ENCODE measurements around the gene DICER1. TPM values are rescaled to one million over a fixed set of nuclear protein-coding genes. Genes with fewer than 3 reads are reported as not detected.

The DICER1 gene
- total and polyA plus RNA-seq, 2 donors, result 15.4 to 146 TPM

GRCh38 chr14:95097385-95097784, 59.9 kb downstream of the DICER1 start:
- DNase-seq (ENCODE audit: extremely low spot score), result no peak
- Histone ChIP-seq H3K27ac (ENCODE audit: low read depth) (no peak overlapping the region), H3K36me3 (ENCODE audit: insufficient read depth) (peaks cover 6% of the 10 kb centered on the region), H3K4me1 (ENCODE audit: insufficient read depth) (no peaks in the 10 kb centered on the region), H3K4me3 (ENCODE audit: low read depth, low read length) (no peak overlapping the region)
- 78% methylated on average over 2 of the region's 2 CpGs for WGBS

GRCh38 chr14:95096476-95096875, 60.9 kb downstream of the DICER1 start:
- WGBS, result 73% methylated on average over 4 of the region's 4 CpGs
- H3K4me1 ChIP-seq (ENCODE audit: insufficient read depth), result no peaks in the 10 kb centered on the region
- H3K36me3 ChIP-seq (ENCODE audit: insufficient read depth), result peaks cover 6% of the 10 kb centered on the region
- no peak overlapping the region for H3K27ac ChIP-seq (ENCODE audit: low read depth)
- no peak for DNase-seq (ENCODE audit: extremely low spot score)
- H3K4me3 ChIP-seq (ENCODE audit: low read depth, low read length), result no peak overlapping the region

GRCh38 chr14:95095996-95096395, 61.3 kb downstream of the DICER1 start:
- Histone ChIP-seq H3K4me1 (ENCODE audit: insufficient read depth) (no peaks in the 10 kb centered on the region), H3K27ac (ENCODE audit: low read depth) (no peak overlapping the region), H3K4me3 (ENCODE audit: low read depth, low read length) (no peak overlapping the region), H3K36me3 (ENCODE audit: insufficient read depth) (peaks cover 6% of the 10 kb centered on the region)
- no peak for DNase-seq (ENCODE audit: extremely low spot score)
- 69% methylated on average over 8 of the region's 8 CpGs for WGBS

DNA sequence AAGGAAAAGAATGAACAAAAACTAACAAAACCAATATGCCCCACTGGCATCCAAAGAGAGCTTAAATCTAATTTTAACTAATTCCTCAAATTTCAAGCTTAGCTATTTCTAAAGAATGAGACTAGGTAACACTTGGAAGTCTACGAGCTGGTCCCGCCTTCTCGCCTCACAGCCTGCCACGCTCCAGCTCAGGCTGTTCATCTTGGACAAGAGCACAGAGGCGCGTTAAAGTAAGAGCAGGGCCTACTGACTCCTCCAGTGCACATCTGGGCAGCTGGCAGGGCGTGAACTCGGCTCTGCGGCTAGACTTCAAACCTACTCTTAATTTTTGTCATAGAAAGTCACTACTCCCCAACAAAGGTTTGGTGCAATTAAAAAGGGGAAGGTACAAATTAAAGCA, 64.6 kb downstream of the DICER1 start:
- H3K27ac ChIP-seq (ENCODE audit: low read depth), result no peak overlapping the region
- peaks cover 7% of the 10 kb centered on the region for H3K36me3 ChIP-seq (ENCODE audit: insufficient read depth)
- no peak for DNase-seq (ENCODE audit: extremely low spot score)
- no peak overlapping the region for H3K4me3 ChIP-seq (ENCODE audit: low read depth, low read length)
- WGBS, result 90% methylated on average over 9 of the region's 9 CpGs
- no peaks in the 10 kb centered on the region for H3K4me1 ChIP-seq (ENCODE audit: insufficient read depth)

- 81% methylated on average over 4 of the region's 4 CpGs for WGBS
- no peak overlapping the region for H3K27ac ChIP-seq (ENCODE audit: low read depth)
- peaks cover 7% of the 10 kb centered on the region for H3K36me3 ChIP-seq (ENCODE audit: insufficient read depth)
- H3K4me3 ChIP-seq (ENCODE audit: low read depth, low read length), result no peak overlapping the region
- DNase-seq (ENCODE audit: extremely low spot score), result no peak
- H3K4me1 ChIP-seq (ENCODE audit: insufficient read depth), result no peaks in the 10 kb centered on the region
Observed at GRCh38 chr14:95091581-95091980, 65.7 kb downstream of the DICER1 start.

DNA sequence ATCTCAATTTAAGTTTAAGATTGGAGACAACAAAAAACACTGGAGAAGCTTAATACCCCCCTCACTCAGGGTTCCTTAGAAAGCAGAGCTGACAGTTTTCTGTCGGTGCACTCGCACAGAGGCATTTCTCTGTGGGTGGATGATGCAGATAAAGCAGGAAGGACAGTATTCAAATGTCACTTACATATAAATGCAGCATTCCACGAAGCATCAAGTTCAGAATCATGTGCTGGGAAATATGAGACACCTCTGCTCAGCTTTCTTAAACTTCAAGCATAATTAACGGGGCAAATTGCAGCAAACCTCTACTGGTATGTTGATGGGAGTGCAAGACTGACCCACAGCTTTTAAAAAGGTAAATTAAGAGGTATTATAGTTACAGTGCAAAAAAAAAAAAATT, 68.7 kb downstream of the DICER1 start:
- DNase-seq (ENCODE audit: extremely low spot score), result no peak
- Histone ChIP-seq H3K4me1 (ENCODE audit: insufficient read depth) (no peaks in the 10 kb centered on the region), H3K4me3 (ENCODE audit: low read depth, low read length) (no peak overlapping the region), H3K27ac (ENCODE audit: low read depth) (no peak overlapping the region), H3K36me3 (ENCODE audit: insufficient read depth) (peaks cover 2% of the 10 kb centered on the region)
- WGBS, result 63% methylated on average over 4 of the region's 4 CpGs

- Histone ChIP-seq H3K36me3 (ENCODE audit: insufficient read depth) (peaks cover 1% of the 10 kb centered on the region), H3K27ac (ENCODE audit: low read depth) (no peak overlapping the region), H3K4me3 (ENCODE audit: low read depth, low read length) (no peak overlapping the region), H3K4me1 (ENCODE audit: insufficient read depth) (no peaks in the 10 kb centered on the region)
- DNase-seq (ENCODE audit: extremely low spot score), result no peak
- WGBS, result 84% methylated on average over 6 of the region's 6 CpGs
Observed at GRCh38 chr14:95087619-95088018, 69.7 kb downstream of the DICER1 start.

GRCh38 chr14:95085321-95085720, 72.0 kb downstream of the DICER1 start:
- H3K4me1 ChIP-seq (ENCODE audit: insufficient read depth), result no peaks in the 10 kb centered on the region
- 79% methylated on average over 5 of the region's 5 CpGs for WGBS
- H3K27ac ChIP-seq (ENCODE audit: low read depth), result no peak overlapping the region
- H3K36me3 ChIP-seq (ENCODE audit: insufficient read depth), result peaks cover 1% of the 10 kb centered on the region
- no peak for DNase-seq (ENCODE audit: extremely low spot score)
- H3K4me3 ChIP-seq (ENCODE audit: low read depth, low read length), result no peak overlapping the region

GRCh38 chr14:95078867-95079266, 78.5 kb downstream of the DICER1 start:
- no peaks in the 10 kb centered on the region for H3K4me1 ChIP-seq (ENCODE audit: insufficient read depth)
- H3K4me3 ChIP-seq (ENCODE audit: low read depth, low read length), result no peak overlapping the region
- H3K36me3 ChIP-seq (ENCODE audit: insufficient read depth), result no peaks in the 10 kb centered on the region
- WGBS, result 85% methylated on average over 3 of the region's 3 CpGs
- no peak overlapping the region for H3K27ac ChIP-seq (ENCODE audit: low read depth)
- no peak for DNase-seq (ENCODE audit: extremely low spot score)

- no peak for DNase-seq (ENCODE audit: extremely low spot score)
- WGBS, result 72% methylated on average over 7 of the region's 7 CpGs
- Histone ChIP-seq H3K36me3 (ENCODE audit: insufficient read depth) (no peaks in the 10 kb centered on the region), H3K4me3 (ENCODE audit: low read depth, low read length) (no peak overlapping the region), H3K27ac (ENCODE audit: low read depth) (no peak overlapping the region), H3K4me1 (ENCODE audit: insufficient read depth) (no peaks in the 10 kb centered on the region)
Observed at GRCh38 chr14:95077345-95077744, 80.0 kb downstream of the DICER1 start.

- H3K4me1 ChIP-seq (ENCODE audit: insufficient read depth), result no peaks in the 10 kb centered on the region
Observed at GRCh38 chr14:95075789-95076188, 81.5 kb downstream of the DICER1 start.

GRCh38 chr14:95073947-95074346, 83.4 kb downstream of the DICER1 start:
- WGBS, result 98% methylated on average over 3 of the region's 3 CpGs
- Histone ChIP-seq H3K36me3 (ENCODE audit: insufficient read depth) (no peaks in the 10 kb centered on the region), H3K4me1 (ENCODE audit: insufficient read depth) (no peaks in the 10 kb centered on the region), H3K27ac (ENCODE audit: low read depth) (no peak overlapping the region), H3K4me3 (ENCODE audit: low read depth, low read length) (no peak overlapping the region)
- DNase-seq (ENCODE audit: extremely low spot score), result no peak

More at GRCh38 chr14:95075789-95076188, 81.5 kb downstream of the DICER1 start:
- Histone ChIP-seq H3K27ac (ENCODE audit: low read depth) (no peak overlapping the region), H3K36me3 (ENCODE audit: insufficient read depth) (no peaks in the 10 kb centered on the region), H3K4me3 (ENCODE audit: low read depth, low read length) (no peak overlapping the region)
- DNase-seq (ENCODE audit: extremely low spot score), result no peak
- 95% methylated on average over 2 of the region's 2 CpGs for WGBS

DNA sequence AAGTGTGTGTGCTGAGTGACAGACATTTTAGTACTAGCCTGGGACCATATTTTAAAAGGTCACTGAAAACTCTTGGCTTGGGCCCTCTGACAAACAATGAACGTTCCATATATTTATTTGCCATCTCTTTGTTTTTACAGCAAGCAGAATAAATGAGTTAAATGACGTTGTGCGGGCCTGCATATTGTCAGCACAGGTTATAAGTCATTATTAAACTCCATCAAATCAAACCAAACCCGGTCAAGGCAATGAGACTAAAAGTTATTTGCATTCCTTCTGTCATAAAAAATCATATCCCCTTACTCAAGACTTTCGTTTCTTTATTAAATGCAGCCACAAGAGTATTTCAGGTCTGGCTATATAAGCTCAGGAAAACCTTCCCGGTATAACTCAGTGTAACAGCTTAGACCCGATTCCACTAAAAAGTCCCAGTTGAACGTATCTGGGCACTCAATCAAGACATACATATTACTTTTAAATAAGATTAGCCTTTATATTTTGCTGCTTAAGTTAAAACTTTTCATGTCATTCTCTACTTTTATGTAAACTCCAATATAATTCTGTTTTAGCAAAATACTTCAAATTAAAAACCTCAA, 84.9 kb downstream of the DICER1 start:
- Histone ChIP-seq H3K27ac (ENCODE audit: low read depth) (no peak overlapping the region), H3K36me3 (ENCODE audit: insufficient read depth) (no peaks in the 10 kb centered on the region), H3K4me1 (ENCODE audit: insufficient read depth) (no peaks in the 10 kb centered on the region), H3K4me3 (ENCODE audit: low read depth, low read length) (no peak overlapping the region)
- 64% methylated on average over 8 of the region's 8 CpGs for WGBS
- DNase-seq (ENCODE audit: extremely low spot score), result no peak

- 52% methylated on average over 19 of the region's 19 CpGs for WGBS
- Histone ChIP-seq H3K4me1 (ENCODE audit: insufficient read depth) (no peaks in the 10 kb centered on the region), H3K36me3 (ENCODE audit: insufficient read depth) (no peaks in the 10 kb centered on the region), H3K4me3 (ENCODE audit: low read depth, low read length) (no peak overlapping the region), H3K27ac (ENCODE audit: low read depth) (no peak overlapping the region)
- DNase-seq (ENCODE audit: extremely low spot score), result no peak
Observed at GRCh38 chr14:95071649-95072280, 85.6 kb downstream of the DICER1 start.

Data from urinary bladder (tissue), 4 donors.